Activated CD8-positive, alpha-beta memory T cell treated with anti-CD3 and anti-CD28 coated beads, Interleukin-2, amount 50 U/mL, for 1 hour (primary cell): Measurements from ENCODE around the gene FDXR.
"Not testable (repeated sequence)": the region's sequence is repeated elsewhere in the genome, so short reads cannot be mapped to it uniquely, and the experiment has no call there.

Experiments
- DNase-seq: peaks from one replicate; pipeline ENCODE4 v3.0.0-alpha.2; 2020; ENCODE audit errors: extremely low read depth

FDXR gene

DNA sequence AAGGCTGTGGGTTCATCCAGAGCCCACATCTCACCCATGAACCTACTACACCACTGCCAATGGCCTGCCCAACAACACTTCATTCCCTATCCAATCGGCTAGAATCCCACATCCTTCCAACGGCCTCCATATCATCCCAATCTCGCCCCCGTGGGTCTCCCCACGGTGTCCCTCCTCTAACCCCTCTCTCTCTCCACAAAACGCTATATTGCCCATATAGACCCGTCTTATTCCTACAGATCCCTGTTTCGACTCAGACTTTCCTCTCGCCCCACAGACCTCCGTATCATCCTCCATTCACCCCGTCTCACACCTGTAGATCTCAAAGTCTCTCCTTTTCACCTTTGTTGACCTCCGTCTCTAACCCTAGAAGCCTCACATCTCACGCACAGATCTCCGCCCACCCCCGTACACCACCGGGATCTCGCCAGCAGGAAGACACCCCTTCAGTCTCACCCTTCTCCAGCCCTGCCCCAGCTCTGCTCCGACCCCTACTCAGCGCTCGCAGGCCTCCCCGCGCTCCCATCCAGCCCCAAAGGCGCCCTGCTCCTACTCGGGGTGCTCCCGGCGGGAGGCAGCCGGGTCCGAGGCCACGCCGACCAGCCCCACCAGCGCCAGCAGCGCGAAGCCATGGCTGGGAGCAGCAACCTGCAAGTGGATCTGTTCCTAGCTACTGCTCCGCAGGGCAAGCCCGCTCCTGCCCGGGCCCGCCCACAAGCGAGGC is at the start of gene FDXR:
Gene FDXR, minus strand, starts transcription at position 682 of the 724 bp plus-strand sequence. Its CDS starts 50 bp downstream, at position 632.
- DNase-seq = no peak

GRCh38 chr17:74922172-74922571 is 49.4 kb upstream of the FDXR start:
- DNase-seq = no peak

DNA sequence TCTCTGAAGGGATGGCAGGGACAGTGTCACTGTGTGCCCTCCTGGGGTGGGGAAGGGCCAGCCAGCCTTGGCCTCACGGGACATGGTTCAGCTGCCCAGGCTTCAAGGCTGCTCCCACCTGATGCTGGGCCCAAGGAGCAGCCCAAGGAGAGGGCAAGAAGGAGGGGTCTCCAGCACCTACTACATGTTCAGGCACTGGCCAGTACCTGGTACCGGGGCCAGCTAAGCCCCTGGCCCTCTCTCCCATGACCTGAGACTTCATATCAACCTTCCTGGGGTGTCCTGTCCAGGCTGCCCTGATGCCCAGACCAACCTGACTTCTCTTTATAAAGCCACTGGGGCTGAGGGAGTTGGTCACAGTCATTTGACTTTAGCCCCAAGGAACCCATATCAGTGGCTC is 49.0 kb upstream of the FDXR start:
- no peak for DNase-seq

DNA sequence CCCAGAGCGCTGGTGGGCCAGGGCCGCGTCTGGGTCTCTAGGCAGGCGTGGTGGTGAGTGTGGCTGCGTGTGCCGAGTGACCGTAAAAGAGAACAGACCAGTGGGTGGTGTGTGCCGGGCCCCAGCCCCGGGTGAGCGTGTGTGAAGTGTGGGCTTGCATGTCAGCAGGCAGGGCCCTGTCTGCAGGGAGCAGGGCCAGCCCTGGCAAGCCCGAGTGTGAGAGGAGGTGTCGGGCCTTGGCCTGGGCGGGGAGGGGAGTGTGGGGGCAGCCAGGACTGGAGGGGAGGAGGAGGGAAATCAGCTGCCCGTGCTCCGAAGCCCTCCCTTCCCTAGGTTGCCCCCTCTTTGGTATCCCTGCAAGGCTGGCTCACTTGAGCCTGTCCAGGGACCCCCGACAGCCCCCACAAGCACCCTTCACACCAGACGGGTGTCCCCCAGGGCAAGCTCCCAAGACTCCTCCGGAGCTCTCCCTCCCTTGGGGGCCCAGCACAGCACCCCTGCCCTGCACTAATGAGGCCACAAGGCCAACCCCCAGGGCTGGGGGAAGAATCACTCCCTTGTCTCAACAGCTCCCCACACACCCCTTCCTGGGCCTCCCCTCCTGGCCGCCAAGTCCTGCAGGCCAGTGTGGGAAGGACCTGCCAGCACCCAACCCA is 48.4 kb upstream of the FDXR start:
- no peak for DNase-seq

GRCh38 chr17:74920642-74921025 is 47.8 kb upstream of the FDXR start:
- DNase-seq = no peak

DNA sequence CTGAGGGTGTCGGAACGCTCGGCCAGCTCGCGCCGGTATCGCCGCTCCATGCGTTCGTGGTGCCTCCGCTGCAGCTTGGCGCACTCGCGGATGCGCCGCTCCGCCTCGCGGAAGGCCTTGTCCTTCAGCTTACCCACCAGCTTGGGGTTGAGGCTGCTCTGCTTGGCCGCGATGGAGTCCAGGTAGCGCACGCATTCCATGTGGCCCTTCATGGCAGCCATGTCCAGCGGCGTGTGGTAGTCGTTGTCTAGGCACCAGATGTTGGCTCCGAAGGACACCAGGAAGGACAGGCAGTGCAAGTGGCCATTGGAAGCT is 47.5 kb upstream of the FDXR start:
- no peak for DNase-seq

GRCh38 chr17:74919440-74920305 is 46.9 kb upstream of the FDXR start:
- no peak for DNase-seq

DNA sequence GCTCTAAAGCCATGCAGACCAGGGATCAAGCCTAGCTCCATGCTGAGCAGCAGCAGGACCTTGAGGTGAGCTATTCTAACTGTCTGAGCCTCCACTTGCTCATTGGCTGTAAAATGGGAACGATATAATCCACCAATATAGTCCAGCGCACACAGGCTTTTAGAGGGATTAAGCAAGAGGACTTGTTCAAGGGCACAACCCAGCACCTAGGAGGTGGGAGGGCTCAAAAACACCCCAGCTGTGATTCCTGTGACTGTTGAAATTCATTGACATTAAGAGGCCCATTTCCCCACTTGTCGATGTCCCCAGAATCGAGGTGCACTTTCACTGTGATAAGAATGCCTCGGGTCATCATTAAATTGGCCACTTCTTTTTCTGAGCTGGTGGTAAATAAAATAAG is 46.1 kb upstream of the FDXR start:
- no peak for DNase-seq

GRCh38 chr17:74917430-74917829 is 44.6 kb upstream of the FDXR start:
- DNase-seq = no peak

DNA sequence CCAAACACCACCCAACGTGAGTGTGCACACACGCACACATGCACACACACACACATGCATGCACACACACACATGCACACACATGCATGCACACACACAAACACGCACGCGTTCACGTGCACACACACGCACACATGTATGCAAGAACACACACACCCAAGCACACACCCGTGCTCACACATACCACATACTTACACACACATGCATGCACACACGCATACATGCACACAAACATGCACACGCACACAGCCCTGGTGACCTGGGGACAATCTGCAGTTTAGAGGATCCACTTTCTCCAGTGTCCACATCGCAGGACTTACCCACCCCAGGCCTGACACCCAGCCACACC is 44.0 kb upstream of the FDXR start:
- no peak for DNase-seq

GRCh38 chr17:74916136-74916850 is 43.5 kb upstream of the FDXR start:
- DNase-seq = no peak

GRCh38 chr17:74911423-74911822 is 38.6 kb upstream of the FDXR start:
- DNase-seq = not testable (repeated sequence)

DNA sequence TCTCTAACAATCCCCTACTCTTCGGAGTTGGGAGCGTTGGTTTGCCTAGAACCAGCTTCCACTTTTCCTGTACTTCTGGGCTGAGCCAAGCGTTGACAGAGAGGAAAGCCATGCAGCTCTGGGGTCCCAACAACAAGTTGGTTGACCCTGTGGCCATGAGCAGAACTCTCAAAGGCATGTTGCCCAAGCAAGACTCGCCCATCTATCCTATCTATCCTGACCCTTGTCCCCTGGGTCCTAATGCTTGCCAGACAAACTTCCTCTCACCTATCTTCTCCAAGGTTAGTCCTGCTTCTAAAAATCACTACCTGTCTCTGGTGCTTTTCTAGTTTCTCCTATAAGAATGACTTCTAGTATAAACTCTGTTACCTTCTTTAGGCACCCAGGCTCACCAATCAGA is 36.3 kb upstream of the FDXR start:
- not testable (repeated sequence) for DNase-seq

GRCh38 chr17:74907012-74907411 is 34.2 kb upstream of the FDXR start:
- DNase-seq = no peak

- not testable (repeated sequence) for DNase-seq
These were observed 33.5 kb upstream of the FDXR start for GRCh38 chr17:74906214-74906793.

GRCh38 chr17:74904687-74905409 is 32.1 kb upstream of the FDXR start:
- DNase-seq = no peak

GRCh38 chr17:74903671-74904070 is 30.9 kb upstream of the FDXR start:
- no peak for DNase-seq

- no peak for DNase-seq
These were observed 30.2 kb upstream of the FDXR start for GRCh38 chr17:74903034-74903433.

DNA sequence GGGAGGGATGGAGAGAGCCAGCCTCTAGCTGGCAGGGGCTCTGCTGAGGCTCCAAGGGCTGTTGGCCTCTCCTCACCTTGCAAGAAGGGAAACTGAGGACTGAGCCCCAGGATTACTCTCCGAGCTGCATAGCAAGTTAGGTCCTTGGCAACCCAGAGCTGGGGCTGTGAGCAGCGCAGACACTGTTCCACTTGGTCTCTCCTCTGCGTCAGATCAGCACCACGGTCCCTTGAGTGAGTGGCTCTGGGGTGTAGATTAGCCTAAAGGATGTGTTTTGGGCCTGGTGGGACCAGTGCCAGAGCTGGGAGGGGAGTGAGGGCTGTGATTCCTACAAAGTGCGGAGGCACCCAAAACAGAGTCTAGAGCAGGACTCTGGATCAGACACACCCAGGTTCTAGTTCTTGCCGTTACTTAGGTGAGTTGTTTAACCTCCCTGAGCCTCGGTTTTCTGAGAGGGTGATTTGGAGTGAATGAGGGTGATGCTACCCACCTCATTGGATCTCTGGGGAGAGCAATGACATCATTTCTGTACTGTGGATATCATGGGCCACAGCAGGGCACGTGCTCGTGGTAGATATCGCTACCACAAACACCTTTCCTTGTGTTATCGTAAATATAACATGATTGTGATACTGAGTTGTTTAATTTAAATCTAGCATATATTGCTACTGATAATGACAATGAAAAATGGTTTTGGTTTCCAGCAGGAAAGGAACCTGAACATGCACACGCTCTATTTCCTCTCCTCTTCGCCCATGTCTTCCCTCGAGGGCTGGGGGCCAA is 28.8 kb upstream of the FDXR start:
- DNase-seq = no peak

DNA sequence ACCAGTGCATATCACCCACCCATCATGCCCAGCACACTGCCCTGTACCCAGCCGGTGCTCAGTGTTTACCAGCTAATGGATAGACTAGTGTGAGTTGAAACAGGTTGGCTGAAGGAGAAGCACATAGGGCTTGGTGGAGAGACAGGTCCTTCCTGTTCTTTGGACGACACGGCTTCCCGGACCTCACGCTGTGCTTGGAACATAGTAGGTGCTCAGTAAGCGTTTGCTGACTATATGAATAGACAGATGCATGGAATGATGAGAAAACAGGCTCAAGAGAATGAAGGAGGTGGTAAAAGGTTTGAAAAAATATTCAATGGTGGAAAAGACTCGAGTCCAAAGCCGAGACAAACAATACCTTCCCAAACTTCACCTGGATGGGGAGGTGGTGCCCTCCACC is 27.4 kb upstream of the FDXR start:
- no peak for DNase-seq
